HG02571 (cell line): Measurements from ENCODE around the gene NTRK2.

ENCODE experiments used
- ATAC-seq: cut with Tn5 transposase; IDR thresholded peaks from one replicate; pipeline ENCODE4 v1.9.1; 2021; ENCODE audit warnings: mild to moderate bottlenecking, moderate library complexity; ENCODE audit not compliant: unreplicated experiment

The NTRK2 gene

DNA sequence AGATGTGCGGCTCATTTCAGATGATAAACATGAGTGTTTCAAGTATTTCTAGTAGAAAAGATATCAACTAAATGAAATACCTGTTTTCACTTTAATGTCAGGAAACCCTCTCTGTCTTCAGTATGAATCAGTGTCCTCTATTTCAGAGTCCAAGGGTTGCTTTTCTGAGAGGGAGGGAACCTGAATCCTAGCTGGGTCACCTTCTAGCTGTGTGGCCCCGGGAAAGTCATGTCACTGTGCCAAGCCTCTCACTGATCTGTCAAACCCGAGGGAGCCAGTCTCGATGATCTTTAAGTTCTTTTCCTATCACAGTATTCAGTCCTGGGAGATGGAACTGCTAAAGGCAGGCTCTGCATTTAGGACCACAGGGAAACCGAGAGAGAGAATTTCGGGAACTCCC lies 258.9 kb downstream of the NTRK2 start:
- no peak for ATAC-seq

GRCh38 chr9:84929068-84929467 lies 259.5 kb downstream of the NTRK2 start:
- ATAC-seq: no peak

GRCh38 chr9:84932915-84933527 lies 263.5 kb downstream of the NTRK2 start:
- ATAC-seq: no peak

DNA sequence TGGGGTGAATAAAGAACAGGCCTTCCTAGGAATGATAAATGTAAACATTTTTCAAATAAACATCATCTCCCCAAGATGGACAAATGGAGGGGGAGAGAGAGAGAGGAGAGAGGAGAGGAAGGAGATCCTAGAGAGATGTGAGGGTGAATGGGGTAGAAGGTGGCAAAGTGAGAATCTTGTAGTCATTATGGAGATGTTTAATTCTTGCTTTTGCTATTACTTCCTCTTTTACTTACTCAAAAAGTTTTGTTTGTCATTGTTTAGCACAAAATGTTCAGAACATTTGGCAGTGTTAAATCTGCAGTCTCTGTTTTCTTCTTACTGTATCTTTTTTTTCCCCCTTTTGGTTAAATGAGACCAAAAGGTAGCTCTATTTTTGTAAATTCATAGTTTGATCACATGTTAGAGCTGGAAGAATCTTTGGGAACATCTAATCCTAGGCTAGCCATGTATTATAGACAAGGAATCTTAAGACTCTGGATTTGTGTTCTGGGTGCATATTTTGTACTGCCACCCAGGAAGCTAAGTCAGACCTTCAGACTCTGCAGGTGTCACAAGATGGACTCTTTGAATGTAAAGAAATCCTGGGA lies 266.1 kb downstream of the NTRK2 start:
- ATAC-seq: no peak

DNA sequence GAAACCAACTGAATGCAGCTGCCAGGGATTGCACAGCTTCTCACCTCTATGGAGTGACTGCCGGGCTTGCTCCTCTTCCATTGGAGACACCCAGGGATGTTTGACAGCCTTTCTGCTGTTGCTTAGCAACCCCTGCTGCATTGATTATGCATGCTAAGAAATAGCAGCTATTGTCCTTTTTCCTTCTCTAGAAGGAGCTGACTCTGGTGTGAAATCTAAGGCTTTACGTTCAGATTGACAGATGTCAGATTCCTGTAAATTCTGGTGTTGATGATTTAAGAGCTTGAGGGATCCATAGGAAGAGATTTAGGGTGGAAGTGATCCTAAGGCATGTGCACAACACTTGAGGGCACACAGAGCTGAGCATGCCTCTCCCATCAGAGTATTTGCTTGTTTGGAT lies 267.7 kb downstream of the NTRK2 start:
- no peak for ATAC-seq

- no peak for ATAC-seq
Observed at GRCh38 chr9:84937581-84937980, 268.1 kb downstream of the NTRK2 start.

- no peak for ATAC-seq
Observed at GRCh38 chr9:84939774-84940173, 270.2 kb downstream of the NTRK2 start.

- no peak for ATAC-seq
Observed at GRCh38 chr9:84940294-84940693, 270.8 kb downstream of the NTRK2 start.

DNA sequence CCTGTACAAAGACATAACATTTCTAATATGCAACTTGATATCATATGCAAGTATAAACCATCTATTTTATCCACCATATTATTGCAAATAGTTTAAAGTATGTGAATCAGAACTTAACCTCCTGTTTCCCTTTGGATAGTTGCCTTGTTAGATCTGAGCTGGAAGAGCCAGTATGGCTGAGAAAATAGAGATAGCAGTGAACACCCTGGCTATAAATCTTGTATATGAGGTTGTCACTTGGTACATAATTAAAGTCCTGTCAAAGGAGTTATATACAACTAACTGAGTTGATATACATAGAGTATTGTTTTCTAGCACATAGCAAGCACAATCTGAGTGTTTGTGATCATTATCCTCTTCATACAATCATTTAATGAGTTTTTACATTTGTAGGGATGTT lies 272.3 kb downstream of the NTRK2 start:
- no peak for ATAC-seq

DNA sequence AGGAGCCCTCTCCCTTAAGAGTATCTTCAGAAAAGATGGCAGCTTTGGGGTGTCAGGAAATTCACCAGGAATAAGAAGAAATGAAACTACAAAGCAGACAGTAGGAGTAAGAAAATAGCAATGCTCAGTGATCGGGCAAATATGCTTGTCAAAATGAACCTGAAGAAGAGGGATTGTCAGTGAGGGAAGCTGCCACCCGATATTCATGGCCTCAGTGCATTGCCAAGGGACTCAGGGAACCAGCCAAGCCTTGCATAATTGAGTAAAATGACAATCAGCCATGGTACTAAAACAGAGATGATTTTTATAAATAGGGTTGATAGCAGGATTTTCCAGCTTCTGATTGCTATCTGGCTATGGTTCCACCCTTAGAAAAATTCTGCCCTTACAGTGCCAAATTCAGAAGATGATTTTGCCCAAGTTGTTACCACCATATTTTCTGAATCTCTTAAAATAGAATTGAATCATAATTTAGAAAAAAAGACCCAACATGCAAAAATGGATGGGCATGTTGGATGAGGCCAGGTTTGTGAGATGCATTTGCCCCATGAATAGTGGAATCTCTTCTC lies 274.0 kb downstream of the NTRK2 start:
- no peak for ATAC-seq

DNA sequence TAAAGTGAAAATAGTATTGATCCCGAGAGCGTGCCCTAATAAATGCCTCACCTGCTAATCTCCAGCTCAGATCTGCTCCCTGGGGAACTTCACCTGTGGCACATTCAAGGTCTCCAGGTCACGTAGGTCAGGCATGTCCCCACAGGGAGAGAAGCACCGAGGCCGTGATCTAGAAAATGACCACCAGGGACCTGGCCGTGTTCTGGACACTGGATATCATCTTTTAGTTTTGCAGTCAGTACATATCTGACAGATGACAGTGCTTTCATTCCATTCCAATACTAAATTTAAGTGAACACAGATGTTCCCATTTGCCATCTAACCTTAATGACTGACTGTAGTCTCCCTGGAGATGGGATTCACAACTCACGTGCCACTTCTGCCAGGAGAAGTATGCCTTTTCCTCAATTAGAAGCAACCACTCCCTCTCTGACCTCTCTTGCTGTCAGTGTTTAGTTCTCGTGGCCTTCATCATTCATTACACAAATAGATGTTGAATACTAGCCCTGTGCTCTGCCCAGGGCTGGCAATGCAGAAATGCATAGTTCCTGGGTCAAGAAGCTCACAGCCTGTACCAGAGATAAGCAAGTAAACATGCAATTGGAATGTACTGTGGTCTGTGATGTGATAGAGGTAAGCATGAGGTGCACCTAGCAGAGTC lies 276.5 kb downstream of the NTRK2 start:
- ATAC-seq: no peak

- ATAC-seq: no peak
Observed at GRCh38 chr9:84947412-84947972, 278.0 kb downstream of the NTRK2 start.

- ATAC-seq: no peak
Observed at GRCh38 chr9:84949258-84949657, 279.7 kb downstream of the NTRK2 start.

- ATAC-seq: no peak
Observed at GRCh38 chr9:84949971-84950370, 280.4 kb downstream of the NTRK2 start.

DNA sequence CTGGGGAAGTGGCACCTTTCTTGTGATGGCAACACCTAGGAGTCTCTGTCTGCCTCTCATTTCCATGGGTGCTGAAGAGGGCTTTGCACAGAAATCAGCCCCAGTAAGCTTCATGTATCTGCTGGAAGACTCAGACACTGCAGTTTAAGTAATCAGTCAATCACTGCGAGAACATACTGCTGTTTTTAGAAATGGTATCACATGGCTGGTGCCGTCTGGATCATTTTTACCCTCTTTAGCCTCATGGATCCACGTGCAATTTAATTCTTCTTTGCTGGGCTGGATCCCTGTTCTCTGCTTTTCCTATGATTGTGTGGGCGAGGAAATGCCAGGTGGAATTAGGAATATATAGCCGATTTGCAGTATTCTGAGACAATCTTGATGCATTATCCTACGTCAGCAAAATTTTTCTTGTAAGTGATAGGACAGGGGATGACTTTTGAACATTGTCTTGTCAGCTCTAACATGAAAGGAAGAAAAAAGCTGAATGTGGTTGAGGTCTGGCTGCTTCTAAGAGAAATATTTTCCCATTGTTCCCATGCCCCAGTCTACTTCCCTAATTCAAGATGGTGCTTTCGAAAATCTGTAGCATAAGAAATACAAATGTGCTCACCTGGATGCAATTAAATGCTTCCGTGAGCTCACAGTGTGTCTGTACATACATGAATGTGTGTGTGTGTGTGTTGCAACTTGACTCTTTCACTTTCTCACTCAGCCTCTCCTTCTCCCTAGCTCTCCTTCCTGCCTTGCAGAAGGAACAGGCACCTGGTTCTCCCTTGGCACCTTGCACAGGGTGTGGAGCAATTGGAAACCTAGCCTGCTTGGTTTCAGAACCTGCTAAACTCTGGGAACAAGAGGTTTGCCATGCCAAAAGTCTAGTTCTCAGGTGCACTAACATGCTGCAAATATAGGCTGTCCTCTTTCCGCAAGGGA lies 281.6 kb downstream of the NTRK2 start:
- no peak for ATAC-seq

DNA sequence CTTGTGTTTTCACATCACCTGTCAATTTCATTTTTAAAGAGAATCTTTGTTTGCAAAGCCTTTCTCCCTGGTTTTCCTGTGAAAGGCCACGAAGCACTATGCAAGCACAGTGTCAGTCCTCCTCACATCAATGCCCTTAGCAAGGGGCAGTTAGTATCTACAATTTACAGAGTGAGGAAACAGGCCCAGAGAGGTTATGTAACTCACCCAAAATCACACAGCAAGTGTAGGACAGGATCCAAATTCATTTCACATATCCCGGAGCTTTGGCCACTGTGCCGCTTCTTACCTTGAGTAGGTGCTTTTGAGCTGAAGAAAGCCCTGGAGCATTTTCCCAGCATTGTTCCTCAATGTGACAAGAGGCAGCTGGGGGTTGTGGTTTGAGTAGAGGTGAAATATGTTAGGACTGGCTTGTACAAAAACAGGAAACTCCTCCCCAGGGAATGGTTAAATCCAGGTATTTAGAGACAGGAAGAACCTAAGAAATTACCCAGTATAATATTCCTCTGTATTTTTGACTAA lies 283.8 kb downstream of the NTRK2 start:
- no peak for ATAC-seq

DNA sequence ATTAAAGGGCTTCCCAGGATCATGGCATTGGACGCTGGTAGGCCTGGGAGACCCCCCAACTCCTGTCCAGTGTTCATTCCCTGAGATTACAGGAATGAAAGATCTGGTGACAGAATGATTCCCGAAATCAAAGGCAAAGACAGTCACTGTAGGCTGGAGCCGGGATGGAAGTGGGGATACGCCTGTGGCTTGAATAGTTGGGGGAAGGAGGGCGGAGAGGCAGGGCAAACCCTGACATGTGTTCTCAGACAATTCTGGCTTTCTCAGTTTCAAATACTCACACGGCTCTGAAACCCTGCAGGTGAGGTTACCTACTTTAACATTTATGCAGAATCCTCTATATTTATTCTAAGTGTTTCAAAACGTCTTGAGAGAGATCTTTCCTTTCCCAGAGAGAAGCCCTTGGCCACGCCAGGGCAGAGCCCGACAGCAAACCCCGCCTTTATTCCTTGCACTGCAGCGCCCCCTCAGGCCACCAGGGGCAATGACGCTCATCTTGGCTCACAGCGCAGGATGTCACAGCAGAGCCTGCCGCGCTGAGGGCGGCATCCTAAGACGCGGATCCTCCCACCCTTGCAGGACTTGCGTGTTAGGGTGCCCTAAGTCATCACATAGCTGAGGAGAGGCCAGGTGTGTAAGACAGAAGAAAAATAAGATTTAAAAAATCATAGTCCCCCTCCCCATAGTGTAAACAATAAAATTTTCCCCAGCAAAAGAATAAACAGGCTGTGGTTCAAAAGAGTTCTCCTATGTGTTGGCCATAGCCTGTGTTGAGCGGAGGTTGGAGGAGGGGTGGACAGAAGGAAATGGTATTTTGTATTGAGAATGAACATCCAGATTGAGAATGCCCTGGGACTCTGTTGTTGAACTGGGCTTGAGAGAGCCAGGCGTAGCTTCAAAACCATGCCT lies 284.5 kb downstream of the NTRK2 start:
- peak; percentile 97 for ATAC-seq

DNA sequence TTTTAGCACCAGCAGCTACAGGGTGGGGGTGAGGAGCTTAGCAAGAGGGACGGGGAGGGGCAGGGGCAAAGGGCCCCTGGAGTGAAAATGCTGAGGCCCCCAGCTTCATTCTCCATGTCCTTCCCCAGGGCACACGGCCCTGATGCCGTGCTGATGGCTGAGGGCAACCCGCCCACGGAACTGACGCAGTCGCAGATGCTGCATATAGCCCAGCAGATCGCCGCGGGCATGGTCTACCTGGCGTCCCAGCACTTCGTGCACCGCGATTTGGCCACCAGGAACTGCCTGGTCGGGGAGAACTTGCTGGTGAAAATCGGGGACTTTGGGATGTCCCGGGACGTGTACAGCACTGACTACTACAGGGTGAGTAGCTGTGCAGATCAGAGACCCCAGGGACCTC lies 285.6 kb downstream of the NTRK2 start:
- ATAC-seq: no peak

- ATAC-seq: no peak
Observed at GRCh38 chr9:84955971-84956370, 286.4 kb downstream of the NTRK2 start.

DNA sequence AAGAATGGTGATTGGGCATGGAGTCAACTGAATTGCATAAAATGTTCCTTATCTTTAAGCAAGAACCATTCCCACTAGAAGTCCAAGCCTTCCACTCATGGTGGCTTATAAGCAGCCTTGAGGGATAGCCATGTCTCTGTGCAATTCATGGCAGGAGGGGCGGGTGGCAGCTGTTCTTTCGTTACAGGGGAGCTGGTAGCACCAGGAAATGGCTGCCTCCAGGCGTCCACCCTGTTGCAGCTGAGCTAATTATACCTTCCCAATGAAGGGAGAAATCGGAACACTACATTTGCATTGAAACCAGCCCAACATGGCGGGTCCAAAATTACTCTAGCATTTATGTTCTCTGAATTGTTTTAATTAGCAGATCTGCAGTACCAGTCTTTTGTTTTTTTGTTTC lies 289.8 kb downstream of the NTRK2 start:
- ATAC-seq: no peak
